GM19328 (cell line): ENCODE results near the gene KIAA0825.

Experiments
- ATAC-seq: cut with Tn5 transposase; IDR thresholded peaks from one replicate; pipeline ENCODE4 v1.9.1; 2021; ENCODE audit warnings: mild to moderate bottlenecking, moderate library complexity; ENCODE audit not compliant: unreplicated experiment

KIAA0825 gene

GRCh38 chr5:94442076-94442475, 176.3 kb downstream of the KIAA0825 start:
- ATAC-seq: no peak

GRCh38 chr5:94440015-94440414, 178.4 kb downstream of the KIAA0825 start:
- ATAC-seq: no peak

- no peak for ATAC-seq
Observed at GRCh38 chr5:94433397-94434163, 184.8 kb downstream of the KIAA0825 start.

GRCh38 chr5:94432499-94432898, 185.9 kb downstream of the KIAA0825 start:
- no peak for ATAC-seq

- ATAC-seq: no peak
Observed at GRCh38 chr5:94431696-94432095, 186.7 kb downstream of the KIAA0825 start.

GRCh38 chr5:94429566-94429965, 188.8 kb downstream of the KIAA0825 start:
- ATAC-seq: no peak

GRCh38 chr5:94425396-94425795, 193.0 kb downstream of the KIAA0825 start:
- no peak for ATAC-seq

GRCh38 chr5:94423411-94423810, 195.0 kb downstream of the KIAA0825 start:
- no peak for ATAC-seq

GRCh38 chr5:94422812-94423211, 195.6 kb downstream of the KIAA0825 start:
- ATAC-seq: no peak

GRCh38 chr5:94420885-94421284, 197.5 kb downstream of the KIAA0825 start:
- ATAC-seq: no peak

- ATAC-seq: no peak
Observed at GRCh38 chr5:94415798-94416197, 202.6 kb downstream of the KIAA0825 start.

- ATAC-seq: no peak
Observed at GRCh38 chr5:94409440-94409839, 209.0 kb downstream of the KIAA0825 start.

GRCh38 chr5:94407023-94407422, 211.4 kb downstream of the KIAA0825 start:
- no peak for ATAC-seq

GRCh38 chr5:94403483-94403882, 214.9 kb downstream of the KIAA0825 start:
- no peak for ATAC-seq

GRCh38 chr5:94402096-94402495, 216.3 kb downstream of the KIAA0825 start:
- ATAC-seq: no peak

- no peak for ATAC-seq
Observed at GRCh38 chr5:94397508-94397907, 220.9 kb downstream of the KIAA0825 start.

- ATAC-seq: no peak
Observed at GRCh38 chr5:94396687-94397086, 221.7 kb downstream of the KIAA0825 start.

GRCh38 chr5:94395468-94395867, 222.9 kb downstream of the KIAA0825 start:
- no peak for ATAC-seq

GRCh38 chr5:94391996-94392395, 226.4 kb downstream of the KIAA0825 start:
- ATAC-seq: no peak

- ATAC-seq: no peak
Observed at GRCh38 chr5:94389515-94389899, 228.9 kb downstream of the KIAA0825 start.

- ATAC-seq: no peak
Observed at GRCh38 chr5:94388773-94389514, 229.5 kb downstream of the KIAA0825 start.

GRCh38 chr5:94385767-94386166, 232.6 kb downstream of the KIAA0825 start:
- no peak for ATAC-seq
